ENCODE results near the gene POLE.

DNA sequence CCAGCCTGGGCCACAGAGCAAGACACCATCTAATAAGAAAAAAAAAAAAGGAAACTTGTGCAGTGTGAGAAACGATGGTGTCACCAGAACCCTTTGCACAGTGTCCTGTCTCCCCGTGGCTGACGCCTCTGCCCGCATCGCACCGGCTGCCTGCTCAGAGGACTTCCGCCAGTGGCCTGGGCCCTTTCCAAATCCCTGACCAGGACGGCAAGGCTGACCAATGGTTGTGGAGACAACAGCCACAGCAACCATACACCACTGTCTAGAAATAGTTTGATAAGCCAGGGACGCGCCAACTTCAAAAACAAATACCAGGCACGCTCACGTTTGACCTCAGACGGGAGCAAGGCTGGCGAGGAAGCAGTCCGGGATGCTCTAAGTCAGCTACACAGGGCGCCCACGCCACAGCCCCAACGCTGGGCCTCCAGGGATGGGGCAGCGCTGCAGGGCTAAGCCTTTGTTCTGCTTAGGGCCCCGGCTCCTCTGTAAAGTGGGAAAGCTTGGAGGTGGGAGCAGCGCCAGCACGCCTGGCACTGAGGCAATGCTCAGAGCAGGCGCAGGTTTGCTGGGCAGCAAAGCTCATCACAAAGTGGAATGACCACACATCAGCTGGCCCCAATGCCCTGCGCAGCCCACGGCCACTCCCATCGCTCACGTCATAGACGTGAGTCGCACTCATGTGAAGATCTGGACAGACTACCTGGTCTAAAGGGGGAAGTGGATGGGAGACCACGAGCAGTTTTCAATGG lies 36.0 kb upstream of the POLE start:
- TF ChIP-seq, protein P1, sequence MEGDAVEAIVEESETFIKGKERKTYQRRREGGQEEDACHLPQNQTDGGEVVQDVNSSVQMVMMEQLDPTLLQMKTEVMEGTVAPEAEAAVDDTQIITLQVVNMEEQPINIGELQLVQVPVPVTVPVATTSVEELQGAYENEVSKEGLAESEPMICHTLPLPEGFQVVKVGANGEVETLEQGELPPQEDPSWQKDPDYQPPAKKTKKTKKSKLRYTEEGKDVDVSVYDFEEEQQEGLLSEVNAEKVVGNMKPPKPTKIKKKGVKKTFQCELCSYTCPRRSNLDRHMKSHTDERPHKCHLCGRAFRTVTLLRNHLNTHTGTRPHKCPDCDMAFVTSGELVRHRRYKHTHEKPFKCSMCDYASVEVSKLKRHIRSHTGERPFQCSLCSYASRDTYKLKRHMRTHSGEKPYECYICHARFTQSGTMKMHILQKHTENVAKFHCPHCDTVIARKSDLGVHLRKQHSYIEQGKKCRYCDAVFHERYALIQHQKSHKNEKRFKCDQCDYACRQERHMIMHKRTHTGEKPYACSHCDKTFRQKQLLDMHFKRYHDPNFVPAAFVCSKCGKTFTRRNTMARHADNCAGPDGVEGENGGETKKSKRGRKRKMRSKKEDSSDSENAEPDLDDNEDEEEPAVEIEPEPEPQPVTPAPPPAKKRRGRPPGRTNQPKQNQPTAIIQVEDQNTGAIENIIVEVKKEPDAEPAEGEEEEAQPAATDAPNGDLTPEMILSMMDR (IDR thresholded peaks at IDR 0.05): no peak
- no peak for TF ChIP-seq POLR2A (IDR thresholded peaks at IDR 0.05)

All from lower leg skin (tissue), 3 donors.